SK-N-SH (cell line): Measurements from ENCODE around the gene ODAD3. TPM values are rescaled to one million over a fixed set of nuclear protein-coding genes. Genes with fewer than 3 reads are reported as not detected.
"Not testable (repeated sequence)": the region's sequence is repeated elsewhere in the genome, so short reads cannot be mapped to it uniquely, and the experiment has no call there.

Experiments used
- CTCF ChIA-PET: fragments of 300-600, 350-600 bp; formaldehyde crosslinking; extraction: SDS; loops from one replicate; lab custom pipeline; 2021; lab: Yijun Ruan, JAX
- POLR2A ChIA-PET: fragments of 350-600 bp; sonication (Branson Sonifier 250); formaldehyde crosslinking; extraction: SDS; loops from one replicate; lab custom pipeline; 2020; ENCODE audit warnings: antibody characterized with exemption, inconsistent platforms; lab: Yijun Ruan, JAX
- DNase-seq: peaks from one replicate; pipeline ENCODE4 v3.0.0; 2012
- H2AFZ ChIP-seq: fragments of 200-600 bp; sonication (generic); 2 replicates; pipeline ENCODE4 v1.8.1; 2016; ENCODE audit warnings: antibody characterized with exemption, mild to moderate bottlenecking, low read depth
- H3F3A ChIP-seq: fragments of 200-600 bp; sonication (generic); replicated peaks from 2 replicates; pipeline ENCODE3; 2016; ENCODE audit warnings: antibody characterized with exemption, mild to moderate bottlenecking; ENCODE audit not compliant: insufficient read depth
- H3K27ac ChIP-seq, 2 experiments: fragments of 200-500 bp in 1 of 2; fragments of 200-600 bp in 1 of 2; sonication (Bioruptor generic) in 1 of 2; sonication (generic), shearing (Covaris generic) in 1 of 2; 2 replicates each; pipeline versions ENCODE4 v1.5.1 to v1.6.1; 2014 to 2016; ENCODE audit warnings: low read depth in 2 of 2, inconsistent platforms in 1 of 2, low read length in 1 of 2, mild to moderate bottlenecking in 1 of 2, mixed read lengths in 1 of 2
- H3K27me3 ChIP-seq: fragments of 200-600 bp; sonication (generic), shearing (Covaris generic); 2 replicates; pipeline ENCODE4 v1.6.1; 2016; ENCODE audit warnings: mixed run types; ENCODE audit not compliant: insufficient read depth
- H3K36me3 ChIP-seq, 2 experiments: fragments of 200-500 bp in 1 of 2; fragments of 200-600 bp in 1 of 2; sonication (Bioruptor generic) in 1 of 2; sonication (generic) in 1 of 2; replicated peaks in 1 of 2; 2 replicates each; pipeline versions ENCODE3 to v1.5.1; 2014 to 2016; ENCODE audit warnings: low read length in 1 of 2, mild to moderate bottlenecking in 1 of 2; ENCODE audit not compliant: insufficient read depth in 2 of 2, control insufficient read depth in 1 of 2
- H3K4me1 ChIP-seq, 2 experiments: fragments of 200-500 bp in 1 of 2; fragments of 200-600 bp in 1 of 2; sonication (Bioruptor generic) in 1 of 2; sonication (generic), shearing (Covaris generic) in 1 of 2; 2 replicates each; pipeline versions ENCODE4 v1.5.1 to v1.6.1; 2014 to 2016; ENCODE audit warnings: low read depth in 1 of 2, low read length in 1 of 2, mixed run types in 1 of 2; ENCODE audit not compliant: insufficient read depth in 2 of 2, control insufficient read depth in 1 of 2
- H3K4me2 ChIP-seq: fragments of 200-600 bp; sonication (generic), shearing (Covaris generic); 2 replicates; pipeline ENCODE4 v1.6.1; 2017; ENCODE audit warnings: mixed run types
- H3K4me3 ChIP-seq, 2 experiments: fragments of 200-500 bp in 1 of 2; fragments of 200-600 bp in 1 of 2; sonication (Bioruptor generic) in 1 of 2; sonication (generic), shearing (Covaris generic) in 1 of 2; 2 replicates each; pipeline versions ENCODE4 v1.5.1 to v1.8.1; 2014 to 2016; ENCODE audit warnings: low read depth in 2 of 2, inconsistent platforms in 1 of 2, low read length in 1 of 2, mild to moderate bottlenecking in 1 of 2, mixed read lengths in 1 of 2, moderate library complexity in 1 of 2
- H3K79me2 ChIP-seq: fragments of 200-600 bp; sonication (generic); 2 replicates; pipeline ENCODE4 v1.8.1; 2017; ENCODE audit warnings: mild to moderate bottlenecking; ENCODE audit not compliant: insufficient read depth
- H3K9ac ChIP-seq: fragments of 200-600 bp; sonication (generic); 2 replicates; pipeline ENCODE4 v1.6.1; 2017; ENCODE audit warnings: mixed run types
- H3K9me2 ChIP-seq: fragments of 200-600 bp; sonication (generic); 2 replicates; pipeline ENCODE4 v1.6.1; 2017; ENCODE audit warnings: mixed run types
- H3K9me3 ChIP-seq: fragments of 200-600 bp; sonication (generic); 2 replicates; pipeline ENCODE4 v1.6.1; 2017; ENCODE audit warnings: mixed run types, mild to moderate bottlenecking, moderate library complexity
- H4K20me1 ChIP-seq: fragments of 200-600 bp; sonication (generic); 2 replicates; pipeline ENCODE4 v1.6.1; 2017; ENCODE audit warnings: mild to moderate bottlenecking, mixed run types; ENCODE audit not compliant: insufficient read depth
- CHD2 ChIP-seq: fragments of 150-350 bp; IDR thresholded peaks from 2 replicates; pipeline ENCODE4 v1.6.1; 2018; ENCODE audit warnings: low read length; ENCODE audit not compliant: partially characterized antibody
- GABPA ChIP-seq: IDR thresholded peaks from 2 replicates; pipeline ENCODE4 v1.4.0; 2012; ENCODE audit warnings: low read depth, mild to moderate bottlenecking
- GATA2 ChIP-seq: sonication (generic); formaldehyde crosslinking; IDR thresholded peaks from 2 replicates; pipeline ENCODE4 v1.5.0; 2020; ENCODE audit warnings: mild to moderate bottlenecking, missing genetic modification reagents
- NFIC ChIP-seq: IDR thresholded peaks from 2 replicates; pipeline ENCODE4 v1.4.0; 2012; ENCODE audit warnings: borderline replicate concordance
- NRF1 ChIP-seq: IDR thresholded peaks from 2 replicates; pipeline ENCODE4 v1.6.1; 2012; ENCODE audit warnings: low read depth, mild to moderate bottlenecking, low read length
- POLR2AphosphoS5 ChIP-seq: IDR thresholded peaks from 2 replicates; pipeline ENCODE4 v1.6.1; 2012; ENCODE audit warnings: low read depth, low read length
- RCOR1 ChIP-seq: fragments of 150-350 bp; IDR thresholded peaks from 2 replicates; pipeline ENCODE4 v1.6.1; 2017; ENCODE audit warnings: antibody characterized with exemption, low read length
- SMC3 ChIP-seq: IDR thresholded peaks from 2 replicates; pipeline ENCODE4 v1.6.1; 2012; ENCODE audit warnings: low read depth, low read length, improper control_type of control experiment
- TAF1 ChIP-seq: IDR thresholded peaks from 2 replicates; pipeline ENCODE4 v1.6.1; 2012; ENCODE audit warnings: low read depth, mild to moderate bottlenecking, low read length, moderate library complexity, borderline replicate concordance
- TEAD4 ChIP-seq: IDR thresholded peaks from 2 replicates; pipeline ENCODE4 v1.4.0; 2012; ENCODE audit warnings: mild to moderate bottlenecking, borderline replicate concordance; ENCODE audit not compliant: insufficient read depth
- WGBS: methylation state at CpG from one replicate; pipeline ENCODE4 v1.1.6; 2017; ENCODE audit warnings: low lambda C conversion rate; 5-methylcytosine and 5-hydroxymethylcytosine counted together
- polyA plus RNA-seq, 3 experiments: library from polyadenylated mRNA; depleted of rRNA; stranded (reverse); fragments of >200 nt; gene quantifications; 2 replicates each; pipeline ENCODE4 v1.2.3, GENCODE V29; 2012
- TF ChIP-seq, protein P1 (sequence below): fragments of 150-350 bp; IDR thresholded peaks from 2 replicates; pipeline ENCODE4 v1.6.1; 2016; ENCODE audit warnings: mild to moderate bottlenecking, low read depth, low read length
- TF ChIP-seq, protein P2 (sequence below): IDR thresholded peaks from 2 replicates; pipeline ENCODE4 v1.4.0; 2012; ENCODE audit warnings: low read depth
- TF ChIP-seq, protein P3 (sequence below): IDR thresholded peaks from 2 replicates; pipeline ENCODE4 v1.6.1; 2012; ENCODE audit warnings: mild to moderate bottlenecking, low read depth, low read length, moderate library complexity
- TF ChIP-seq, protein P4 (sequence below): fragments of 200-600 bp; sonication (generic); IDR thresholded peaks from 2 replicates; pipeline ENCODE4 v1.6.1; 2017; ENCODE audit warnings: antibody characterized with exemption, mild to moderate bottlenecking, moderate library complexity

Gene ODAD3
- polyA plus RNA-seq, 1 of the 3 experiments (the other 2 are of a cell fraction): 4.2 TPM

DNA sequence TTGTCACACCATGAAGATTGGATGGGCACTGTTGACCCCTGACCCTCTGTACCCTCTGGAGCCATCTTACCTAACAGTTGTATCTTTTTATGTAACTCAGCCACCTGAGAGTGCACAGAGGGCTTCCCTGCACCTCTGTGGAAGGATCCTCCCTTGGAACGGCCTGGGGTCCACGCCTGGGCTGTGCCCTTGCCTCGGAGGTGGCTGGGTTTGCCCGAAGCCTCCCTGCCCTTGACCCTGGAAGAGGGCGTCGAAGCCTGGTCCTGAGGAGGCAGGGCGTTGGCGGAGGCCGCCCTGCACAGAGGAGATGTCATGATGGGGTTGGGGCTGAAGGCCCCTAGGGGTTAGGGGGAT, 241 bp downstream of the ODAD3 start:
- DNase-seq: no peak
- Histone ChIP-seq H4K20me1 (no peaks in the 10 kb centered on the region), H3K27ac (peak overlapping the region; percentile 67 to 73), H3K79me2 (peaks cover 37% of the 10 kb centered on the region), H3K9me3 (no peaks in the 10 kb centered on the region), H3K9me2 (no peaks in the 10 kb centered on the region), H3K27me3 (no peaks in the 10 kb centered on the region), H3K4me3 (peak overlapping the region; percentile 51 to 62), H3K36me3 (peaks cover 18 to 25% of the 10 kb centered on the region in 2 experiments), H3K9ac (peak overlapping the region; percentile 61), H3K4me2 (peak overlapping the region; percentile 92), H3K4me1 (peaks cover 5 to 12% of the 10 kb centered on the region in 2 experiments; a peak in 1 of 4 replicates), H2AFZ (peak overlapping the region; percentile 99), H3F3A (peaks cover 5% of the 10 kb centered on the region)
- CTCF ChIA-PET: interaction anchor here (0.7 to 3.5 kb wide), 23 partner anchors 8 to 168 kb away, joined by 3 to 54 read pairs (median 5); partner anchors contain the start of genes ELAVL3, EPOR, RGL3 and SWSAP1
- 8% methylated on average over 4 of the region's 9 CpGs for WGBS
- POLR2A ChIA-PET: interaction anchor here (0.6 to 1.8 kb wide), 7 partner anchors 9 to 60 kb away, joined by 3 to 14 read pairs (median 5); partner anchors contain the start of genes EPOR, RGL3 and SWSAP1
- no peak for TF ChIP-seq GATA2 (CRISPR knock-in tag)

DNA sequence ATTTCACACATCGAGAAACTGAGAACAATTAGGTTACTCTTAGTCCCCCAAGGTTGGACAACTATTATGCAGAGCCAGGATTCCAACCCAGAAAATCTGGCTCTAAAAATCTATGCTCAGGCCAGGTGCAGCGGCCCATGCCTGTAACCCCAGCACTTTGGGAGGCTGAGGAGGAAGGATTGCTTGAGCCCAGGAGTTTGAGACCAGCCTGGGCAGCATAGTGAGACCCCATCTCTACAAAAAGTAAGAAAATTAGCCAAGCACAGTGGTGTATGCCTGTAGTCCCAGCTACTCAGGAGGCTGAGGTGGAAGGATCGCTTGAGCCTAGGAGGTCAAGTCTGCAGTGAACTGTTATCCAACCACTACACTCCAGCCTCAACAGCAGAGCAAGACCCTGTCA, 1.4 kb downstream of the ODAD3 start:
- H3K36me3 ChIP-seq: peaks cover 11 to 20% of the 10 kb centered on the region in 2 experiments
- H3K27me3 ChIP-seq, H2AFZ ChIP-seq, H3K27ac ChIP-seq, H3K9ac ChIP-seq, DNase-seq, H3K9me3 ChIP-seq, POLR2A ChIA-PET, H3K4me3 ChIP-seq, H3K9me2 ChIP-seq, H4K20me1 ChIP-seq, H3F3A ChIP-seq, H3K4me2 ChIP-seq: not testable (repeated sequence)
- H3K79me2 ChIP-seq: peaks cover 31% of the 10 kb centered on the region
- peaks cover 5 to 12% of the 10 kb centered on the region in 2 experiments; a peak in 1 of 4 replicates for H3K4me1 ChIP-seq
- 92% methylated on average over 3 of the region's 3 CpGs for WGBS
- CTCF ChIA-PET: interaction anchor here (0.8 to 5.8 kb wide), 2 partner anchors 10 to 51 kb away, joined by 3 to 35 read pairs; partner anchors contain the start of gene EPOR

DNA sequence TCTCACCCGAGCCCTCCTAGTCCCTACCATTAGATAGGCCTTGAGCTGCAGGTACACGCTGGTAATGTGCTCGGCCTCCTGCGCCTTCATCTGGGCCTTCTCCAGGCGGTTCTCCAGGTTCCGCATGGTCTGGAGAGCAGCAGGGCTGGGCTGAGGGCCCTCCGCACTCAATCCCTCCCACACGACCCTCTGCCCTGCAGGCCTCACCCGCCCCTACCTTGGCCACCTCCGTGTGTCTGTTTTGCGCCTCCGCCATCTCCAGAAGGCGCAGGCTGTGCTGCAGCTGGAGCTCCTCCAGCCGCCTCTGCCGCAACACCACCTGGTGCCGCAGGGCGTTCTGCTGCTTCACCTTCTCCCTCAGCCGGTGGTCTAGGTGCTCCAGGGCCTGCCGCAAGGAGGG, 8.3 kb downstream of the ODAD3 start:
- no peak overlapping the region for H3K9ac ChIP-seq
- H3K4me2 ChIP-seq: no peak overlapping the region
- H3K79me2 ChIP-seq: no peaks in the 10 kb centered on the region
- 92% methylated on average over 16 of the region's 19 CpGs for WGBS
- no peak for DNase-seq
- no peaks in the 10 kb centered on the region for H3K9me2 ChIP-seq
- H3K27ac ChIP-seq: no peak overlapping the region
- no peaks in the 10 kb centered on the region for H4K20me1 ChIP-seq
- H3K4me3 ChIP-seq: no peak overlapping the region
- no peaks in the 10 kb centered on the region for H3K36me3 ChIP-seq
- H3K4me1 ChIP-seq: no peaks in the 10 kb centered on the region; a peak in 1 of 4 replicates
- POLR2A ChIA-PET: no interaction called here
- CTCF ChIA-PET: interaction anchor here (1.3 kb wide), 1 partner anchor 8 kb away, joined by 8 read pairs; the partner anchor contains the start of genes ODAD3 and PRKCSH
- peaks cover 6% of the 10 kb centered on the region for H3F3A ChIP-seq
- no peaks in the 10 kb centered on the region for H3K9me3 ChIP-seq
- H2AFZ ChIP-seq: no peak overlapping the region
- H3K27me3 ChIP-seq: no peaks in the 10 kb centered on the region
- TF ChIP-seq CHD2 (no peak), SMC3 (no peak), TEAD4 (no peak), GABPA (no peak), TAF1 (no peak), NRF1 (no peak), POLR2AphosphoS5 (no peak), RCOR1 (no peak), NFIC (no peak)
- TF ChIP-seq, protein P1, sequence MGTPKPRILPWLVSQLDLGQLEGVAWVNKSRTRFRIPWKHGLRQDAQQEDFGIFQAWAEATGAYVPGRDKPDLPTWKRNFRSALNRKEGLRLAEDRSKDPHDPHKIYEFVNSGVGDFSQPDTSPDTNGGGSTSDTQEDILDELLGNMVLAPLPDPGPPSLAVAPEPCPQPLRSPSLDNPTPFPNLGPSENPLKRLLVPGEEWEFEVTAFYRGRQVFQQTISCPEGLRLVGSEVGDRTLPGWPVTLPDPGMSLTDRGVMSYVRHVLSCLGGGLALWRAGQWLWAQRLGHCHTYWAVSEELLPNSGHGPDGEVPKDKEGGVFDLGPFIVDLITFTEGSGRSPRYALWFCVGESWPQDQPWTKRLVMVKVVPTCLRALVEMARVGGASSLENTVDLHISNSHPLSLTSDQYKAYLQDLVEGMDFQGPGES: no peak
- TF ChIP-seq, protein P2, sequence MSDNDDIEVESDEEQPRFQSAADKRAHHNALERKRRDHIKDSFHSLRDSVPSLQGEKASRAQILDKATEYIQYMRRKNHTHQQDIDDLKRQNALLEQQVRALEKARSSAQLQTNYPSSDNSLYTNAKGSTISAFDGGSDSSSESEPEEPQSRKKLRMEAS: no peak
- TF ChIP-seq, protein P3, sequence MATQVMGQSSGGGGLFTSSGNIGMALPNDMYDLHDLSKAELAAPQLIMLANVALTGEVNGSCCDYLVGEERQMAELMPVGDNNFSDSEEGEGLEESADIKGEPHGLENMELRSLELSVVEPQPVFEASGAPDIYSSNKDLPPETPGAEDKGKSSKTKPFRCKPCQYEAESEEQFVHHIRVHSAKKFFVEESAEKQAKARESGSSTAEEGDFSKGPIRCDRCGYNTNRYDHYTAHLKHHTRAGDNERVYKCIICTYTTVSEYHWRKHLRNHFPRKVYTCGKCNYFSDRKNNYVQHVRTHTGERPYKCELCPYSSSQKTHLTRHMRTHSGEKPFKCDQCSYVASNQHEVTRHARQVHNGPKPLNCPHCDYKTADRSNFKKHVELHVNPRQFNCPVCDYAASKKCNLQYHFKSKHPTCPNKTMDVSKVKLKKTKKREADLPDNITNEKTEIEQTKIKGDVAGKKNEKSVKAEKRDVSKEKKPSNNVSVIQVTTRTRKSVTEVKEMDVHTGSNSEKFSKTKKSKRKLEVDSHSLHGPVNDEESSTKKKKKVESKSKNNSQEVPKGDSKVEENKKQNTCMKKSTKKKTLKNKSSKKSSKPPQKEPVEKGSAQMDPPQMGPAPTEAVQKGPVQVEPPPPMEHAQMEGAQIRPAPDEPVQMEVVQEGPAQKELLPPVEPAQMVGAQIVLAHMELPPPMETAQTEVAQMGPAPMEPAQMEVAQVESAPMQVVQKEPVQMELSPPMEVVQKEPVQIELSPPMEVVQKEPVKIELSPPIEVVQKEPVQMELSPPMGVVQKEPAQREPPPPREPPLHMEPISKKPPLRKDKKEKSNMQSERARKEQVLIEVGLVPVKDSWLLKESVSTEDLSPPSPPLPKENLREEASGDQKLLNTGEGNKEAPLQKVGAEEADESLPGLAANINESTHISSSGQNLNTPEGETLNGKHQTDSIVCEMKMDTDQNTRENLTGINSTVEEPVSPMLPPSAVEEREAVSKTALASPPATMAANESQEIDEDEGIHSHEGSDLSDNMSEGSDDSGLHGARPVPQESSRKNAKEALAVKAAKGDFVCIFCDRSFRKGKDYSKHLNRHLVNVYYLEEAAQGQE: no peak
- TF ChIP-seq, protein P4, sequence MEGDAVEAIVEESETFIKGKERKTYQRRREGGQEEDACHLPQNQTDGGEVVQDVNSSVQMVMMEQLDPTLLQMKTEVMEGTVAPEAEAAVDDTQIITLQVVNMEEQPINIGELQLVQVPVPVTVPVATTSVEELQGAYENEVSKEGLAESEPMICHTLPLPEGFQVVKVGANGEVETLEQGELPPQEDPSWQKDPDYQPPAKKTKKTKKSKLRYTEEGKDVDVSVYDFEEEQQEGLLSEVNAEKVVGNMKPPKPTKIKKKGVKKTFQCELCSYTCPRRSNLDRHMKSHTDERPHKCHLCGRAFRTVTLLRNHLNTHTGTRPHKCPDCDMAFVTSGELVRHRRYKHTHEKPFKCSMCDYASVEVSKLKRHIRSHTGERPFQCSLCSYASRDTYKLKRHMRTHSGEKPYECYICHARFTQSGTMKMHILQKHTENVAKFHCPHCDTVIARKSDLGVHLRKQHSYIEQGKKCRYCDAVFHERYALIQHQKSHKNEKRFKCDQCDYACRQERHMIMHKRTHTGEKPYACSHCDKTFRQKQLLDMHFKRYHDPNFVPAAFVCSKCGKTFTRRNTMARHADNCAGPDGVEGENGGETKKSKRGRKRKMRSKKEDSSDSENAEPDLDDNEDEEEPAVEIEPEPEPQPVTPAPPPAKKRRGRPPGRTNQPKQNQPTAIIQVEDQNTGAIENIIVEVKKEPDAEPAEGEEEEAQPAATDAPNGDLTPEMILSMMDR: no peak
